ENCODE results near the gene SHISA3.
"Not testable (repeated sequence)": the region's sequence is repeated elsewhere in the genome, so short reads cannot be mapped to it uniquely, and the experiment has no call there.

Gene SHISA3

GRCh38 chr4:42396752-42397634 lies at the start of gene SHISA3:
Gene SHISA3 (plus strand): TSS chr4:42397488. CDS start chr4:42398057, 569 bp downstream.
- peak; percentile 25 for DNase-seq

- no peak for DNase-seq
These were observed 49.0 kb upstream of the SHISA3 start for GRCh38 chr4:42348247-42348646.

- no peak for DNase-seq
These were observed 48.6 kb upstream of the SHISA3 start for GRCh38 chr4:42348692-42349091.

GRCh38 chr4:42350611-42351182 lies 46.6 kb upstream of the SHISA3 start:
- no peak for DNase-seq

GRCh38 chr4:42352049-42352448 lies 45.2 kb upstream of the SHISA3 start:
- DNase-seq = no peak

- DNase-seq = no peak
These were observed 40.0 kb upstream of the SHISA3 start for GRCh38 chr4:42357325-42357724.

- no peak for DNase-seq
These were observed 37.6 kb upstream of the SHISA3 start for GRCh38 chr4:42359711-42360110.

- no peak for DNase-seq
These were observed 37.0 kb upstream of the SHISA3 start for GRCh38 chr4:42360256-42360669.

- no peak for DNase-seq
These were observed 35.8 kb upstream of the SHISA3 start for GRCh38 chr4:42361456-42361855.

- DNase-seq = no peak
These were observed 34.7 kb upstream of the SHISA3 start for GRCh38 chr4:42362591-42362990.

- no peak for DNase-seq
These were observed 33.7 kb upstream of the SHISA3 start for GRCh38 chr4:42363614-42364013.

- no peak for DNase-seq
These were observed 32.8 kb upstream of the SHISA3 start for GRCh38 chr4:42364266-42365053.

GRCh38 chr4:42366959-42367358 lies 30.3 kb upstream of the SHISA3 start:
- DNase-seq = no peak

- no peak for DNase-seq
These were observed 27.8 kb upstream of the SHISA3 start for GRCh38 chr4:42369489-42369888.

GRCh38 chr4:42371305-42372252 lies 25.7 kb upstream of the SHISA3 start:
- DNase-seq = no peak

GRCh38 chr4:42372303-42372702 lies 25.0 kb upstream of the SHISA3 start:
- DNase-seq = not testable (repeated sequence)

- DNase-seq = no peak
These were observed 19.8 kb upstream of the SHISA3 start for GRCh38 chr4:42377497-42377896.

- DNase-seq = no peak
These were observed 15.6 kb upstream of the SHISA3 start for GRCh38 chr4:42381666-42382065.

GRCh38 chr4:42385516-42385915 lies 11.8 kb upstream of the SHISA3 start:
- DNase-seq = no peak

- no peak for DNase-seq
These were observed 6.5 kb upstream of the SHISA3 start for GRCh38 chr4:42390622-42391354.

GRCh38 chr4:42391355-42391664 lies 6.0 kb upstream of the SHISA3 start:
- DNase-seq = no peak

- no peak for DNase-seq
These were observed 5.3 kb upstream of the SHISA3 start for GRCh38 chr4:42391981-42392380.

Data from stimulated activated CD4-positive, alpha-beta T cell treated with anti-CD3 and anti-CD28 coated beads, Interleukin-1b, Interleukin-23, amount 100 ng/mL, for 48 hours (primary cell).